K562 treated with DMSO at 1 percent for 12 hours (cell line): Measurements from ENCODE around the gene PAQR6. TPM values are rescaled to one million over a fixed set of nuclear protein-coding genes. Genes with fewer than 3 reads are reported as not detected.

Experiments
- total RNA-seq: library from RNA; unstranded; fragments of 300-600 nt; gene quantifications from 2 replicates; pipeline ENCODE4 v1.2.3, GENCODE V29; 2022; ENCODE audit not compliant: insufficient read depth

The PAQR6 gene, protein sequence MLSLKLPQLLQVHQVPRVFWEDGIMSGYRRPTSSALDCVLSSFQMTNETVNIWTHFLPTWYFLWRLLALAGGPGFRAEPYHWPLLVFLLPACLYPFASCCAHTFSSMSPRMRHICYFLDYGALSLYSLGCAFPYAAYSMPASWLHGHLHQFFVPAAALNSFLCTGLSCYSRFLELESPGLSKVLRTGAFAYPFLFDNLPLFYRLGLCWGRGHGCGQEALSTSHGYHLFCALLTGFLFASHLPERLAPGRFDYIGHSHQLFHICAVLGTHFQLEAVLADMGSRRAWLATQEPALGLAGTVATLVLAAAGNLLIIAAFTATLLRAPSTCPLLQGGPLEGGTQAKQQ
- 4.1 and 4.5 TPM in 2 replicates for total RNA-seq

DNA sequence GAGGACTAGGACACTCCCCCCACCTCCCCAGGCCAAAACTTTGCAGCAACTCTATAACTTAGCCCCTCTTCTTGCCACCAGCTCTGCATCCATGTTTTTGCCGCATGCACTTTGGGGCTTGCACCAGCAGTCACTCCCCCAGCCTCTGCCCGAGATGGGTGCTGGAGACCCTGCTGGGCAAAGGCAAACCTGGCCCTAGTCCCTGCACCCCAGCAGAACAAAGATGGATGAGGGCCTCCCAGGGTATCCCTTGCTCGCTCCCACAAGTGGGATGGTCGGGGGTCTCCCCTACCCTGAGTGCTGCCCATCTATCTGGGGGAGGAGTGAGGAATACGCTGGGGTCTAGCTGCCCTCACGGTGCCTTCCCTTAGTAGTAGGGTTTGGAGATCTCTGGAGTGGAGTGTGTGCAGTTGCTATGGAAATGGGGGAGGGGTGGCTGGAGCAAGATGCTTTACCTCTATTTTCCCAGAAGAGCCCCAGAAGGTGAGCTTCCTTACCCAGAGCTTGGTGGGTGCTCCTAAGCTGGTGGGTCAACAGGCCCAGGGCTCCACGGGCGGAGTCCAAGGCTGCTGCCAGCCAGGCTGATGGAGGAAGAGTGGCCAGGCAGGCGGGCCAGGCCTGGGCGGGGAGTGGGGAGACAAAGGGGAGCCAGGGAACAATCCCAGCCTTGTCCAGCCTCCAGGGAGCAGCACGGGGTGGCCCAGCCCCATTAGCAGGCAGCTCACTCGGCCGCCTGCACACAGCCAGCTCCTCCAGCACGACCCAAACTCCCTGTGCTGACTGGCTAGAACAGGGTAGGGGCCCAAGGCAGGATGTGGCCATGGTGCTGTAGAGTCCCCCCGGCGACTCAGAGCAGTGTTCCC, at the start of gene PAQR6:
Gene PAQR6, minus strand, starts transcription at position 597 of the 863 bp plus-strand sequence. CDS start 1,325 bp downstream, outside the sequence.

DNA sequence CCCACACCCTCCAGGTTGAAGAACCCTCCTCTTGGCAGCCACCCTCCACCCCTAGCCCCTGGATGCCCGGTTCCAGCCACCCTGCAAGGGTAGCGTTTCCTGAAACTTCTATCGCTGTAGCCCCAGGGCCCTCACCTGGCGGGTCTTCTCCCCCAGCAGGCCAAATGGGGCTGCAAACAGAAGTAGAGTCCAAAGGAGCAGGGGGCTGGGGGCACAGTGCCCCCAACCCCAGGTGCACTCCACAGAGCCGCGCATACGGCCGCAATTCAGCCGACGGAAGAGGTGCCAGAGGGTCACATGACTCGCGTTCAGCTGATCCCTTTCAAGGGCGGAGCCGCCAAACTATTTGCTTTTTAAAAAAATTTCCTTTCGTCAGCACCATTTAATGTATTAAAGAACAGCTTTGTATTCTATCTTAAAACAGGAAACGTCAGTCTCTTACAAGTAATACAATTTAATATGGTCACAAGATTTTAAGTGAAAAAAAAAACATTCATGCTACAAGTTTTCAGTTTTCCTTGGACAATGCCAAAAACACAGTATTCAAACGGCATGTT, 47.6 kb upstream of the PAQR6 start, which contains the start of gene GLMP:
Gene GLMP, minus strand, starts transcription at position 289 of the 557 bp plus-strand sequence. Its CDS starts 34 bp downstream, at position 255.

DNA sequence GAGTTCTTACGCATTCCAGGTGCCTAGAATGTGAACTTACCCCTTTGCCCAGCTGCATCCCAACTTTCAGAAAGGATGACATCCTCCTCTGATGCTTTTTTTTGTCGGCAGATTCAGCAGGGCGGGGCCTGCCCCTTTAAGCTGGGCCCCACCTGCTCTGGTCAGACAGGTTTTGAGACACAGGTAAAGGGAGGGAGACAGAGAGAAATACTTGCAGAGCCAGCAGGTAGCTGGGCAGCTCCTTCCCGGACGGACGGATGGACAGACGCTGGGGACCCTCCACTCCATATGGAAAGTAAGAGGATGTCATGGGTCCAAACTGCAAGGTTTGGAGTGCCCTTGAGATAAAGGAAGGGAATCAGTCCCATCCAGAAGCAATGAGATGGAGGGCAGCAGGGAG, 36.3 kb upstream of the PAQR6 start, which contains the start of gene TMEM79:
Gene TMEM79, plus strand, starts transcription at position 214 of the 400 bp plus-strand sequence. CDS start 902 bp downstream, outside the sequence.

DNA sequence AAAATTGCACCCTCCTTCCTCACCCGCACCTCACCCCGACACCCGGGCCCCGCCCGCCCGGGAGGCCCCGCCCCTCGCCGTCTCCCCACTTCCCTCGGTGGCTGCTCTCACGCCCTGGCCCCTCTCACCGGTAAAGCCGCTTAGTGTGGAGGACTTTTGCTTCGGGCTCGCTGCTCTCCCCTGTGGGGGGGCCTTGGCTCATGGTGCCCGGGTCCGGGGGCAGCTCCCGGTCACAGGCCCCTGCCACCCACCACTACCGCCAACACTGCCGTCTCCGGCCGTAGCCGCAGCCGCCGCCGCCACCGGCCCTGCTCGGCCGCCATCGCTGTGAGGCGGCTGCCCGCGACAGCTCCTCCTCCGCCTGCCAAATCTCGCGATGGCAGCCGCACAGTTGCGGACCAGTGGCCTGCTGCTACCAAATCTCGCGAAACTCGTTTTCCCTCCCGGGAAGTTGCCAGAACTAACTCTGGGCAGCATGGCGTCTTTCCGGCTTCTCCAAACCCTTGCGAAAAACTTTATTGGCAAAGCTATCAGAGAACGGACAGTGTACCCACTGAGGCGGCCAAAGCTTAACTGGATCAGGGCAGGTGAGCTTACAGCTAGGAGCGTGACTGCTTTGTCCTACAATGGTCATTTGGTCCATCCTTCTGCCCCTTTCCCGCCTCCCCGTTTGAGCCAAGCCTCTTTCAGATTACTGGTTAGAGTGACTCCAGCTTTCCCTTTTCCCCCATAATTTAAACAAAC, 34.8 kb upstream of the PAQR6 start, which contains the start of gene SMG5:
Gene SMG5, minus strand, starts transcription at position 347 of the 744 bp plus-strand sequence. Its CDS starts 145 bp downstream, at position 202.

DNA sequence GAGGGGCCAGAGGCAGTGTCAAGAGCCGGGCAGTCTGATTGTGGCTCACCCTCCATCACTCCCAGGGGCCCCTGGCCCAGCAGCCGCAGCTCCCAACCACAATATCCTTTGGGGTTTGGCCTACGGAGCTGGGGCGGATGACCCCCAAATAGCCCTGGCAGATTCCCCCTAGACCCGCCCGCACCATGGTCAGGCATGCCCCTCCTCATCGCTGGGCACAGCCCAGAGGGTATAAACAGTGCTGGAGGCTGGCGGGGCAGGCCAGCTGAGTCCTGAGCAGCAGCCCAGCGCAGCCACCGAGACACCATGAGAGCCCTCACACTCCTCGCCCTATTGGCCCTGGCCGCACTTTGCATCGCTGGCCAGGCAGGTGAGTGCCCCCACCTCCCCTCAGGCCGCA, 5.9 kb downstream of the PAQR6 start, which contains the start of gene BGLAP:
Gene BGLAP, plus strand, starts transcription at position 259 of the 400 bp plus-strand sequence. Its CDS starts 48 bp downstream, at position 307.

DNA sequence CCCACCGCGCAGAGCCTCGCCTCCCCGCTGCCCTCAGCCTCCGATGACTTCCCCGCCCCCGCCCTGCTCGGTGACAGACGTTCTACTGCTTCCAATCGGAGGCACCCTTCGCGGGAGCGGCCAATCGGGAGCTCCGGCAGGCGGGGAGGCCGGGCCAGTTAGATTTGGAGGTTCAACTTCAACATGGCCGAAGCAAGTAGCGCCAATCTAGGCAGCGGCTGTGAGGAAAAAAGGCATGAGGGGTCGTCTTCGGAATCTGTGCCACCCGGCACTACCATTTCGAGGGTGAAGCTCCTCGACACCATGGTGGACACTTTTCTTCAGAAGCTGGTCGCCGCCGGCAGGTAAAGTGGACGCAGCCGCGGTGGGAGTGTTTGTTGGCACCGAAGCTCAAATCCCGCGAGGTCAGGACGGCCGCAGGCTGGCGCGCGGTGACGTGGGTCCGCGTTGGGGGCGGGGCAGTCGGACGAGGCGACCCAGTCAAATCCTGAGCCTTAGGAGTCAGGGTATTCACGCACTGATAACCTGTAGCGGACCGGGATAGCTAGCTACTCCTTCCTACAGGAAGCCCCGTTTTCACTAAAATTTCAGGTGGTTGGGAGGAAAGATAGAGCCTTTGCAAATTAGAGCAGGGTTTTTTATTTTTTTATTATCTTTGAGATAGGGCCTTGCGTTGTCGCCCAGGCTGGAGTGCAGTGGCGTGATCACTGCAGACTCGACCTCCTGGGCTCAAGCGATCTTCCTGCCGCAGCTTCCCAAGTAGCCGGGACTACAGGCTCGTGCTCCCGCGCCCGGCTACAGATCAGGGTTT, 34.8 kb downstream of the PAQR6 start, which contains the start of gene PMF1:
Gene PMF1, plus strand, starts transcription at position 175 of the 811 bp plus-strand sequence. Its CDS starts 9 bp downstream, at position 184.

DNA sequence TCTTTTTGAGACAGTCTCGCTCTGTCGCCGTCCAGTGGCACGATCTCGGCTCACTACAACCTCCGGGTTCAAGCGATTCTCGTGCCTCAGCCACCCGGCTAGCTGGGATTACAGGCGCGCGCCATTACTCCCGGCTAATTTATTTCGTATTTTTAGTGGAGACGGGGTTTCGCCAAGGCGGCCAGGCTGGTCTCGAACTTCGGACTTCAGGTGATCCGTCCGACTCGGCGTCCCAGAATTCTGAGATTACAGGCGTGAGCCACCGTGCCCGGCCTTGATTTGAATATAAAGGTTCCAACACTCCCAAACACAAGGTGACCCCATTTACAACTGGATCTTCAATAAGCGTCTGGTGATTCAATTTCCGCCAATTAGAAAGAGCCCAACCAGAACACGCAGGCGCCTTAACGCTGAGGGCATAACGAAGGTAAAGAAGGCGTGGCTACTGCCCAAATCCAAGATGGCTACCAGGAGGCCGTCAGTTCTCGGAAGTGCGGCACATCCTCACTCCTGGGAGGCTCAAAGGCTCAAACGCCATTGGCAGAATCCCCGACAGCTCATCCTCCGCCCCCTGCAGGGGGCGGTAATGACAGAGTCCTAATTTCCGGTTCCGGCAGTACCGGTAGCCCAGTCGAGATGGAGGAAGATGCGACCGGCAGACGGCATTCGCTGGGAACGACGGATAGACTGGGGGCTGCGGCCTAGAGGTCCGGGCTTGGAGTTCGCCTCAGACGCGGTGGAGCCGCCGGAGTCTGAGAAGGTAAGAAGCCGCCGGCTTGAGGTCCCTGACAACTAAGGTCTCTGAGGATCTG, 54.2 kb downstream of the PAQR6 start, which contains the start of gene SLC25A44:
Gene SLC25A44, plus strand, starts transcription at position 617 of the 812 bp plus-strand sequence. CDS start 5,744 bp downstream, outside the sequence.

Other genes with a start within 250 kb of the PAQR6 start
- 370 and 380 TPM in 2 replicates for gene SSR2, start 227.1 kb downstream of the PAQR6 start, total RNA-seq
- 23.4 and 46.6 TPM in 2 replicates for gene UBQLN4, start 194.3 kb downstream of the PAQR6 start, total RNA-seq
- 90.5 and 94.8 TPM in 2 replicates for gene LAMTOR2, start 193.3 kb downstream of the PAQR6 start, total RNA-seq
- not detected in 2 replicates for gene RAB25, start 186.9 kb downstream of the PAQR6 start, total RNA-seq
- gene MEX3A, start 165.6 kb downstream of the PAQR6 start, total RNA-seq = 0.96 and 5.5 TPM in 2 replicates
- 239 and 270 TPM in 2 replicates for gene LMNA, start 133.3 kb downstream of the PAQR6 start, total RNA-seq
- gene SEMA4A, start 94.5 kb downstream of the PAQR6 start, total RNA-seq = 1.6 TPM in 1 of 2 replicates, not detected in the other
- gene SLC25A44, start 54.0 kb downstream of the PAQR6 start, total RNA-seq = 9.3 and 18.5 TPM in 2 replicates
- 96.6 and 113 TPM in 2 replicates for gene PMF1, start 35.0 kb downstream of the PAQR6 start, total RNA-seq
- not detected in 2 replicates for gene BGLAP, start 5.9 kb downstream of the PAQR6 start, total RNA-seq
- gene SMG5, start 34.8 kb upstream of the PAQR6 start, total RNA-seq = 36.7 and 73.9 TPM in 2 replicates
- 3.2 and 7.2 TPM in 2 replicates for gene TMEM79, start 36.3 kb upstream of the PAQR6 start, total RNA-seq
- gene GLMP, start 47.6 kb upstream of the PAQR6 start, total RNA-seq = 33.1 and 35.7 TPM in 2 replicates
- gene VHLL, start 51.3 kb upstream of the PAQR6 start, total RNA-seq = not detected in 2 replicates
- gene CCT3, start 90.2 kb upstream of the PAQR6 start, total RNA-seq = 311 and 326 TPM in 2 replicates
- 3.8 TPM in 1 of 2 replicates, not detected in the other for gene TSACC, start 90.5 kb upstream of the PAQR6 start, total RNA-seq
- gene RHBG, start 121.2 kb upstream of the PAQR6 start, total RNA-seq = not detected in 2 replicates